GM19438 (cell line): Measurements from ENCODE around the gene ATRNL1.

ENCODE experiments used
- ATAC-seq: cut with Tn5 transposase; IDR thresholded peaks from one replicate; pipeline ENCODE4 v1.9.1; 2021; ENCODE audit warnings: low read depth; ENCODE audit not compliant: unreplicated experiment

ATRNL1 gene

DNA sequence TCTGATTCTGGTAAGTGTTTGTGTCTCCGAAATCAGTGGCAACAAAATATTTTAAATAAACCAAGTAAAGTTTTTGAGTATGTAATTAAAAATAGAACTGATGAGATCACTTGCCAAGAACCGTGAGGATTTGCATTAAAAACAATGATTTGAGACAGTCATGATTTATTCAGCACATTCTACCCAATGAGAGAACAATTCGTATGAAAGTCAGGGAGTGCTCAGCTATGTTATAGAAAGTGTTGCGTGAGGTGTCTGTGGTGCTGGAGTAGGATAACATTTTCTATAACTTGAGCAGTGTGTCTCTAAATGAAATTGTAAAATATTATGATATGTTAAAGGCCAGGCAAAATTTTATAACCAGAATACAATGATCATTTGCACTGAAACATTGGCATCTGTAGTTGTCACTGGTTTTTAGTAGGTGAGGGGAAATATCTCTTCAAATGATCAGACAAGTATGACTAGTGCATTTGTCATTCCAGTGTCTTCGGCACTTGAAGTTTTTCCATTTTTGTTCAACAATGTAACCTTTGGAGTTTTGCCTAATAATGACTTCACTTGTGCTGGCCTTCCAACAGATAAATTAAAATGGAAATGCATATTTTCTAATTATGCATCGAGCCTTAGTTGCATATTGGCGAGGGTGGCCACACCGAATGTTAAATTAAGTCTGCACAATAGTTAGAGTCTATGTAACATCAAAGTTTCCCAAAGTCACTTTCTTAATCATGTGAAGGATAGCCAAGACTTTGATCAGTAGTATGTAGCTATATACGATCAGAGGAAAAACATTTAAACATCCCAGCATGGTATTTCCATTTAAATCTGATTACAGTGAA lies 844.0 kb downstream of the ATRNL1 start:
- no peak for ATAC-seq

DNA sequence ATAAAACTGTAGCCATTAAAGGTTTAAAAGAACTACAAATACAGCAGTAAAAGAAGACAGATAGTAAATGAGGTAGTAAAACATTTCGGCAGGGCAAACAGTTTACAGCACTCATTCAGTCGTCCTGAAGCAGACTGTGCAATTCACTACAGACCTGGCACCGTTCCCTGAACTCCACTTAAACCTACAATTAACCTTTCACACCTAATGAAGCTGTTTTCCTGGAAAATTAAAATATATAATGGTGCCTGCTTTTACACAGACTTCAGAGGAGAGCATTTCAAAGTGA lies 844.5 kb downstream of the ATRNL1 start:
- ATAC-seq = no peak

GRCh38 chr10:115939101-115939854 lies 846.1 kb downstream of the ATRNL1 start:
- ATAC-seq = no peak

DNA sequence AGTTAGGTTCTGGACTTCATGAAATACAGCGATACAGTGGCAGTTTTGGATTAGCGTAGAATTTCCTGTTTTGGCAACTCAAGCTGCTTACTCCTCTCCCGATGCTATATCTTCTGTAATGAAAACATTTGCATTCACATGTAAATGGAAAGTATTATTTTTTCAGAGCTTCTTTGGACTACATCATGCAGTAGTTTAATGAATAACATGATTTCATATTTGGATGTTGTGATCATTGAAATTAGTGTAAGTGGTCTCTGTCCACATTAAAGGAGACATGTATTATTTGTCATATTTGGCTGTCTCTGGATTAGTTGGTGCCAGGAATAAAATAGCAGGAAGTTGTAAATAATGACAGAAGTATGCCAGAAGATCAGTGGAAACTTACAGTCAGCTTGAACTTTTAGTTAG lies 848.2 kb downstream of the ATRNL1 start:
- no peak for ATAC-seq

DNA sequence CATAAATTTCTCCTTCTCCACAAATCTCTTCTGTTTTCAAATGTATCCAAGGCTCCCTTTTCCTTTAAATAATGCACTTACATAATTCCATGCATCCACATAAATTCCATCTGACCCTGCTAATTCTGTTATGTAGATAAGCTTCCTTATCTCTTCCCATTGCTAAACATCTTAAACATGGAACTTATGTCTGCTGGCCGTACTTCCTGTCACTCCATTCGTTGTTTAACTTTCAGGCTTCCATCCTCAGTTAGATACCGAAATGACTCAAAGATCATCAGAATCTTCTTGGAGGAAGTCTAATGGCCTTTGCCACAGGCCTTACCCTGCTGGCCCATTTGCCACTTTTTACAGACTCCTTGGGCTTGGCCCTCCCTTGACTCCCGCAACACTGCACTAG lies 848.9 kb downstream of the ATRNL1 start:
- no peak for ATAC-seq

GRCh38 chr10:115944538-115944937 lies 851.4 kb downstream of the ATRNL1 start:
- no peak for ATAC-seq

- ATAC-seq = no peak
These were observed 852.7 kb downstream of the ATRNL1 start for GRCh38 chr10:115945701-115946445.

DNA sequence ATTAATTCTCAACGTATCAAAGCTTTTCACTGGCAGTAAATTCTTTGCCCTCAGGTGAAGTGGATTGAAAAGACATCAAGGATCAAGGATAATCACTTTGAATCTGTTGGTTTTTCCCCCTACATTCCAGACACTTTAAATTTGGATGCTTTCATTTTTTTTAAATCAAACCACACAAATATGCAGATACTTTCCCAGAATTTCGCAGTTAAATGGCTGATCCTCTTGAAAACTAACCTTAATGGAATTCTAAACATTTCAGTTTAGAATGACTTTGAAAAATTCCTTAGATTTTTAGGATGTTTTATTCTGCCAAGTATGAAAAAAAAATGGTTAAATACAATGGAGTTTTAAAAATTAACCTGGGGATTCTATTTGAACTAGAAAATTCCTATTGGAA lies 853.9 kb downstream of the ATRNL1 start:
- no peak for ATAC-seq

DNA sequence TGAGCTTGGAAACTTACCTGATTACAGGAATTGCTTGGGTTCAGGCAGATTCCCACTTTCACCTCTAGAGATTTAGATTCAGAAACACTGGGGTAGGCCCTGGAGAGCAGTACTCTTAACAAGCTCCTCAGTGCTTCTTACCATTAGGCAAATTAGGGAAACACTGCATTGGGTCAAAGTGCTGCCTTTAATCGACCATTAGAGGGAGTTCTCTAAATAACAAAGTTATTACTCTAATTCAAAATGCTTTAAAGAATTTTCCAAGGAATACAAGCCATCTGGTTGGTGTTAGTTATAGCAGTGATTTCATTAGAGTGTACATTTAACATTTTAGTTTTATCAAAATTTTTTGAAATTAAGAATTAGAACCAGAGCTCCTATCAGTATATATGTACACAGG lies 855.3 kb downstream of the ATRNL1 start:
- no peak for ATAC-seq

DNA sequence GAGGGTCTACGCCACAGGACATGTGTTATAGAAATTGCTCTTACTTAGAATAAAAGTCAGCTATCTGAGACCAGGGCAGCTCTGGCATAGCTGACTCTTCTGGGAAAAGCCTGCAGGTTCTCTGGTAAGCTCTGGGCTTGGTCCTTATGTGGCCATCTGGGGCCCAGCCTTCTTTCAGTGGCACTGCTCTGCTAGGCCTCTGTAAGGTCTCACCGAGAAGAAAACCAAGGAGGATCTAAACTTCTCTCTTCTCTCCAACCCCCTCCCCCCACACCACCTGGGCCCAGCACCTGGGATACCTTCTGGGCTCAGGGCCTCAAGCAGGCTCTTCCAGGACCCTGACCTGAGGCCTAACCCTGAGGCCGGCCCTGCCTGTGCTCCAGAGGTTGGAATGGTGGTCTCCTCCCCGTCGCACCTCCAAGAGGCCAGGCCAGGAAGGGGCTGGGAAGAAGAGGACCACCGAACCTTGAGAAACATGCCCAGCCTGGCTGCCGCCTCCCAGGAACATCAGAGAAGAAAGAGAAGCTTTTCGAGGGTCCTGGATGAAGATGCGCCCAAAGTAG lies 856.2 kb downstream of the ATRNL1 start:
- no peak for ATAC-seq

- ATAC-seq = no peak
These were observed 857.2 kb downstream of the ATRNL1 start for GRCh38 chr10:115950320-115950719.

DNA sequence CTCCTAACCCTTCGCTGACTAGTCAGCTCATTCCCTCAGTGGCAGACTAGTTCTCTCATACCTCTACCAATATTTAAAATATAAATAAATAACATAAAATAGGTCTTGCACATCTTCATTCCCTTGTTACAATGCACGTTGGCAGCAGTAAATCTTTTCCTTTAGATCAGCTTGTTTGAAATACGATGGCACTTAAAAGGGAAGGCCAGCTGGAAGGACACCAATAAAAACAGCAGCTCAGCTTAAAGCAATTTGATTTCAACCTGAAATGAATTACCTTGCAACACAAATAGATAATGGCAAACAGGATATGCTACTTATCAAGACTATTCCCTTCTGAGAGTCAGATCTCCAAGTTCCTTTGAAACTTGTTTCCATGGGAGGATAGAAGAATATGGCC lies 858.1 kb downstream of the ATRNL1 start:
- no peak for ATAC-seq

DNA sequence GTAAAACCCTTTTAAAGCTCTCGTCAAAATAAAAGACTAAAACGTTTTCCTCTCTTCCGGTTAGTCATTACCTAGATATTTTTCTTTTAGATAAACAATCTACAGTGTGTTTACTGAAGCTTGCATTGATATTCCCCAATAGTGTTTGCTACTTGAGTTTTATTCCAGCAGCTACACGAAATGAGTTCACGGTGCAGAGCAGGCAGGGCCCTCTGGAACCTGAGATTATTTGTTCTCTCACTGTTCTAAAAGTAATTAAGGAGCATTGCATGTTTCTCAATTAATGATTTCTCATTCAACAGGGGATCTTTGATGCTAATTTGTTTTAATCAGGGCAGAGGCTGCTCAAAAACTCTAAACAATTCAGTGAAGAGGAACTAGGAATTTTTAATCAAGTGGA lies 860.1 kb downstream of the ATRNL1 start:
- ATAC-seq = no peak

GRCh38 chr10:115953968-115954367 lies 860.8 kb downstream of the ATRNL1 start:
- no peak for ATAC-seq

GRCh38 chr10:115956225-115957011 lies 863.3 kb downstream of the ATRNL1 start:
- ATAC-seq = no peak

- ATAC-seq = no peak
These were observed 863.8 kb downstream of the ATRNL1 start for GRCh38 chr10:115957012-115957399.

GRCh38 chr10:115957786-115958442 lies 864.7 kb downstream of the ATRNL1 start:
- no peak for ATAC-seq

DNA sequence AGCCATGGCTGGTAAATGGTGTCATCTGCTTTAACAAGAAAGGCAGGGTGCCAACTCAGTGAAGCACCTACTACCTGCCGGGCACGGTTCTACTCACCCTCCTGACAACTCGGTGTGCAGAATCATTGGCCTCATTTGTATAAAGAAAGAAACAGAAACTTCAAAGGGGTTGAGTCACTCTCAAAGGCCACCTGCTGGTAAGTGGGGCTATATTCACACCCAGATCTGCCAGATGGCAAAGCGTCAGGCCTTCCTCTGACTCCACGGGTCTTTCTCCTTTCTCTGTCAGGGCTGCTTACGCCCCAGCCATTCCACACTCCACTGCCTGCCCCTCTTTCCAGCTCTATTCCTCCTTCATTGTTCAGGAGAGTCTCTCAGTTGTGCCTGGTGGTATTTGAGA lies 870.7 kb downstream of the ATRNL1 start:
- no peak for ATAC-seq

- no peak for ATAC-seq
These were observed 871.7 kb downstream of the ATRNL1 start for GRCh38 chr10:115964827-115965226.

DNA sequence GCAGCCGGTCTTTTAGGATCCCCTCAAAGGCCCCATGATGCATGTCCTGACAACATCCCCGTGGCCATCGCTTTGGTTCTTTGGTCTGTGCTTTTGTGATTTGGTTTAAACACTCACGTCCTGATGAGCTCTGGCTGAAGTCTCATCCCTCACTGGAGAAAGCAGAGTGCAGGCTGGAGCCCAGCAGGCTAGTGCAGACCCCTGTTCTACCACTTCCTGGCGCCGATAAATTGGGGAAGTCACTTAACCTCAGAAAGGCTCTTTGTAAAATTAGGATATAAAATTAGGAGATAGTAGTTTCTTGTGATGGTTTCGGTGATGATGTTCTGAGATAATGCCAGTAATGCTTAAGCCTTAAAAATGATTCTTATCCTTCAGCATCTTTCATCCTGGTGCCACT lies 872.2 kb downstream of the ATRNL1 start:
- no peak for ATAC-seq
